ENCODE measurements around the gene ROR1. TPM values are rescaled to one million over a fixed set of nuclear protein-coding genes. Genes with fewer than 3 reads are reported as not detected.

The ROR1 gene
- total and polyA plus RNA-seq, 9 donors = 7.2 to 22.4 (median 11.4) TPM

DNA sequence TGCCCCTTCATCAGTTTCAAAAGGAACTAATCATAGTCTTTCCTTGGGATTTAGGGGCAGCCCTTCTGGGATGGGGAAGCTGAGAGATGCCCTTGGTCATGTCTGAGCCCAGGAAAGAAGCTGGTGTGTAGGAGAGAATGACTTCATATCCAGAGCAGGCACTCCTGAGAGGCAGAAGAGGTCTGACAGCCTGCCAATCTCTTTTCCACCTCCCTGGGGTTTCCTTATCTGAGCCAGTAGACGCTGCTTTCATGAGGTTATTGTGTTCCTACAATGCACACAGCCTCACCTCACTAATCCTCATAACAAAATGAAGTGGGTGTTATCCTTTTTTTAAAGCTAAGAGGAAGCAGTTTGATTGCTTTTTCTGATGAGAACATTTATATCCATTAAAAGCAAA is 14.1 kb downstream of the ROR1 start:
- H3K36me3 ChIP-seq (ENCODE audit: control insufficient read depth, insufficient read depth, low read length) = peaks cover 4% of the 10 kb centered on the region
- no peak overlapping the region for H3K4me3 ChIP-seq (ENCODE audit: low read length)
- H3K4me1 ChIP-seq (ENCODE audit: control insufficient read depth, insufficient read depth, low read length) = peaks cover 3% of the 10 kb centered on the region
- H3K27ac ChIP-seq (ENCODE audit: low read length) = no peak overlapping the region
- no CpG with 5 or more reads among the region's 1 CpG for WGBS (ENCODE audit: insufficient coverage)
- H3K9me3 ChIP-seq (replicated peaks; ENCODE audit: control insufficient read depth, low read depth, low read length) = no peaks in the 10 kb centered on the region
- DNase-seq = no peak
- H3K27me3 ChIP-seq (ENCODE audit: control insufficient read depth, insufficient read depth, low read length) = no peaks in the 10 kb centered on the region

GRCh38 chr1:63789856-63790605 is 16.2 kb downstream of the ROR1 start:
- DNase-seq = no peak
- 100% methylated on average over 1 of the region's 4 CpGs for WGBS (ENCODE audit: insufficient coverage)
- Histone ChIP-seq H3K27ac (ENCODE audit: low read length) (no peak overlapping the region), H3K36me3 (ENCODE audit: control insufficient read depth, insufficient read depth, low read length) (peaks cover 4% of the 10 kb centered on the region), H3K27me3 (ENCODE audit: control insufficient read depth, insufficient read depth, low read length) (no peaks in the 10 kb centered on the region), H3K4me1 (ENCODE audit: control insufficient read depth, insufficient read depth, low read length) (peaks cover 3% of the 10 kb centered on the region), H3K4me3 (ENCODE audit: low read length) (no peak overlapping the region), H3K9me3 (replicated peaks; ENCODE audit: control insufficient read depth, low read depth, low read length) (no peaks in the 10 kb centered on the region)

DNA sequence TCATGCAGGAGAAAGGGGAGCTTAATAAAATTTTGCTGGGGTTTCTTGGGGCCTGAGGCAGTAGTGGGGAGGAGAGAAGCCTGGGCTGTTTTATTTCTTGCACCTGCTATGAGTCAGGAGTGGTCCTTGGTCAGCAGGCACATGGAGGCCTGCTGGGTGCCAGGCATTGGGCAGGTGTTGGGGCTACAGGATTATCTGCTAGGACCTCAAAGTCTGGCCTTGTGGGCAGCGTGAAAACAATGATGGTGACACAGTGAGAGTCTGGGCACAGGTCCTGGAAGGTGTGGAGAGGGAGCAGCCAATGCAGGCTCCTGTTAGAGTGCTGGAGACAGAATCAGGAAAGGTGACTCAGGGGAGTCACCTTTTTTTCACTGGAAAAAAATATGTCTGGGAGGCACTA is 17.2 kb downstream of the ROR1 start:
- DNase-seq = no peak
- Histone ChIP-seq H3K4me3 (ENCODE audit: low read length) (no peak overlapping the region), H3K36me3 (ENCODE audit: control insufficient read depth, insufficient read depth, low read length) (peaks cover 4% of the 10 kb centered on the region), H3K4me1 (ENCODE audit: control insufficient read depth, insufficient read depth, low read length) (peaks cover 3% of the 10 kb centered on the region), H3K27ac (ENCODE audit: low read length) (no peak overlapping the region), H3K27me3 (ENCODE audit: control insufficient read depth, insufficient read depth, low read length) (no peaks in the 10 kb centered on the region), H3K9me3 (replicated peaks; ENCODE audit: control insufficient read depth, low read depth, low read length) (no peaks in the 10 kb centered on the region)
- WGBS (ENCODE audit: insufficient coverage) = 74% methylated on average over 1 of the region's 1 CpG

DNA sequence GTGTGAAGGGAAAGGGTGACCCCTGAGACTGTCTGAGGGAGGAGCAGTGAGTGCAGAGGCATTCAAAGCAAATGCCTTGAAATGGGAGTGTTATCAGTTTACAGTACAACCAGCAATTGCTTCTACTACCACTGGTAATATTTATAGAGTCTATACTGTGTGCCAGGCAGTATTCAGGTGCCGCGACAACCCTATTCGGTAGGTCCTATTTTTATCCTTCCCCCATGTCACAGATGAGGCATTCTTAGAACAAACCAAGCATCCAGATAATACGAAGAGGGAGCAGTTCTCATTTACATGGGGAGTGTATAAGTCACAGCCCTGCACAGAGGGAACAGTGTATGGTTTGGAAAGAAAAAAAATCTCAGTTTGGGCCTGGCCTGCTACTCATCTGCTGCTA is 18.3 kb downstream of the ROR1 start:
- H3K4me1 ChIP-seq (ENCODE audit: control insufficient read depth, insufficient read depth, low read length) = peaks cover 3% of the 10 kb centered on the region
- H3K36me3 ChIP-seq (ENCODE audit: control insufficient read depth, insufficient read depth, low read length) = peaks cover 4% of the 10 kb centered on the region
- no peaks in the 10 kb centered on the region for H3K9me3 ChIP-seq (replicated peaks; ENCODE audit: control insufficient read depth, low read depth, low read length)
- no peak for DNase-seq
- 100% methylated on average over 1 of the region's 4 CpGs for WGBS (ENCODE audit: insufficient coverage)
- H3K27ac ChIP-seq (ENCODE audit: low read length) = no peak overlapping the region
- H3K4me3 ChIP-seq (ENCODE audit: low read length) = no peak overlapping the region
- no peaks in the 10 kb centered on the region for H3K27me3 ChIP-seq (ENCODE audit: control insufficient read depth, insufficient read depth, low read length)

GRCh38 chr1:63793741-63794240 is 20.0 kb downstream of the ROR1 start:
- no peak for DNase-seq
- Histone ChIP-seq H3K36me3 (ENCODE audit: control insufficient read depth, insufficient read depth, low read length) (peaks cover 3% of the 10 kb centered on the region), H3K27ac (ENCODE audit: low read length) (no peak overlapping the region), H3K4me1 (ENCODE audit: control insufficient read depth, insufficient read depth, low read length) (peaks cover 3% of the 10 kb centered on the region), H3K27me3 (ENCODE audit: control insufficient read depth, insufficient read depth, low read length) (no peaks in the 10 kb centered on the region), H3K4me3 (ENCODE audit: low read length) (no peak overlapping the region), H3K9me3 (replicated peaks; ENCODE audit: control insufficient read depth, low read depth, low read length) (no peaks in the 10 kb centered on the region)
- WGBS (ENCODE audit: insufficient coverage) = 82% methylated on average over 7 of the region's 8 CpGs

GRCh38 chr1:63794354-63794753 is 20.5 kb downstream of the ROR1 start:
- H3K4me1 ChIP-seq (ENCODE audit: control insufficient read depth, insufficient read depth, low read length) = peaks cover 3% of the 10 kb centered on the region
- H3K27me3 ChIP-seq (ENCODE audit: control insufficient read depth, insufficient read depth, low read length) = no peaks in the 10 kb centered on the region
- H3K4me3 ChIP-seq (ENCODE audit: low read length) = no peak overlapping the region
- H3K9me3 ChIP-seq (replicated peaks; ENCODE audit: control insufficient read depth, low read depth, low read length) = no peaks in the 10 kb centered on the region
- H3K27ac ChIP-seq (ENCODE audit: low read length) = no peak overlapping the region
- no peaks in the 10 kb centered on the region for H3K36me3 ChIP-seq (ENCODE audit: control insufficient read depth, insufficient read depth, low read length)
- DNase-seq = no peak
- 91% methylated on average over 6 of the region's 7 CpGs for WGBS (ENCODE audit: insufficient coverage)

GRCh38 chr1:63794939-63795378 is 21.1 kb downstream of the ROR1 start:
- no peaks in the 10 kb centered on the region for H3K9me3 ChIP-seq (replicated peaks; ENCODE audit: control insufficient read depth, low read depth, low read length)
- H3K4me3 ChIP-seq (ENCODE audit: low read length) = no peak overlapping the region
- WGBS (ENCODE audit: insufficient coverage) = 60% methylated on average over 4 of the region's 7 CpGs
- no peaks in the 10 kb centered on the region for H3K27me3 ChIP-seq (ENCODE audit: control insufficient read depth, insufficient read depth, low read length)
- H3K27ac ChIP-seq (ENCODE audit: low read length) = no peak overlapping the region
- no peaks in the 10 kb centered on the region for H3K36me3 ChIP-seq (ENCODE audit: control insufficient read depth, insufficient read depth, low read length)
- DNase-seq = no peak
- peaks cover 3% of the 10 kb centered on the region for H3K4me1 ChIP-seq (ENCODE audit: control insufficient read depth, insufficient read depth, low read length)

DNA sequence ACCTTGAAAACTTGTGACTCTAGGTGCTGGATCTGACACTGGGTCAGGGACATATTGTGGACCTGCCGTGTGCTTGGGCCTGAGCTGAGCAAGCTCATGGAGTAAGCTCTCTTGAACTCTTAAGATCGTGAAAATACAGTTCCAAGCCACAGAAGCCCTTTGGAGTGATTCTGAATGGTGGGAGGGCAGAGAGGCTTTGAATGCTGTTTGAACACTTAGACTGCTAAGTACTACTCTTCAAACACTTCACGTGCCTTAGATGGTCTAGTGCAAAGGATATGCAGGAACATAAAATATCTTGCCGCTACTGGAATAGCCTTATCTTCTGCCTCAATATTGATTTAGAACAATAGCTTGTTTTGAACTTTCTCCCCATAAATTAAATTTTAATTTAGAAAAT is 21.6 kb downstream of the ROR1 start:
- peaks cover 3% of the 10 kb centered on the region for H3K4me1 ChIP-seq (ENCODE audit: control insufficient read depth, insufficient read depth, low read length)
- 67% methylated on average over 1 of the region's 4 CpGs for WGBS (ENCODE audit: insufficient coverage)

GRCh38 chr1:63797056-63797726 is 23.4 kb downstream of the ROR1 start:
- H3K4me3 ChIP-seq (ENCODE audit: low read length) = no peak overlapping the region
- no peaks in the 10 kb centered on the region for H3K9me3 ChIP-seq (replicated peaks; ENCODE audit: control insufficient read depth, low read depth, low read length)
- DNase-seq = no peak
- H3K36me3 ChIP-seq (ENCODE audit: control insufficient read depth, insufficient read depth, low read length) = no peaks in the 10 kb centered on the region
- H3K27ac ChIP-seq (ENCODE audit: low read length) = no peak overlapping the region
- no peaks in the 10 kb centered on the region for H3K27me3 ChIP-seq (ENCODE audit: control insufficient read depth, insufficient read depth, low read length)
- WGBS (ENCODE audit: insufficient coverage) = 40% methylated on average over 2 of the region's 7 CpGs
- H3K4me1 ChIP-seq (ENCODE audit: control insufficient read depth, insufficient read depth, low read length) = no peaks in the 10 kb centered on the region

More for the DNA sequence above, 21.6 kb downstream of the ROR1 start:
- DNase-seq = no peak
- Histone ChIP-seq H3K36me3 (ENCODE audit: control insufficient read depth, insufficient read depth, low read length) (no peaks in the 10 kb centered on the region), H3K27ac (ENCODE audit: low read length) (no peak overlapping the region), H3K4me3 (ENCODE audit: low read length) (no peak overlapping the region), H3K9me3 (replicated peaks; ENCODE audit: control insufficient read depth, low read depth, low read length) (no peaks in the 10 kb centered on the region), H3K27me3 (ENCODE audit: control insufficient read depth, insufficient read depth, low read length) (no peaks in the 10 kb centered on the region)

- H3K9me3 ChIP-seq (replicated peaks; ENCODE audit: control insufficient read depth, low read depth, low read length) = no peaks in the 10 kb centered on the region
- H3K4me3 ChIP-seq (ENCODE audit: low read length) = no peak overlapping the region
- no peaks in the 10 kb centered on the region for H3K36me3 ChIP-seq (ENCODE audit: control insufficient read depth, insufficient read depth, low read length)
- DNase-seq = no peak
- H3K4me1 ChIP-seq (ENCODE audit: control insufficient read depth, insufficient read depth, low read length) = no peaks in the 10 kb centered on the region
- H3K27me3 ChIP-seq (ENCODE audit: control insufficient read depth, insufficient read depth, low read length) = no peaks in the 10 kb centered on the region
- H3K27ac ChIP-seq (ENCODE audit: low read length) = no peak overlapping the region
- WGBS (ENCODE audit: insufficient coverage) = no CpG with 5 or more reads among the region's 2 CpGs
These were observed 24.5 kb downstream of the ROR1 start for GRCh38 chr1:63798284-63798683.
